Measurements from ENCODE around the gene PAFAH2. TPM values are rescaled to one million over a fixed set of nuclear protein-coding genes. Genes with fewer than 3 reads are reported as not detected.

PAFAH2 gene
- total RNA-seq, 1 experiment from 2014 or later: 12.4 TPM

DNA sequence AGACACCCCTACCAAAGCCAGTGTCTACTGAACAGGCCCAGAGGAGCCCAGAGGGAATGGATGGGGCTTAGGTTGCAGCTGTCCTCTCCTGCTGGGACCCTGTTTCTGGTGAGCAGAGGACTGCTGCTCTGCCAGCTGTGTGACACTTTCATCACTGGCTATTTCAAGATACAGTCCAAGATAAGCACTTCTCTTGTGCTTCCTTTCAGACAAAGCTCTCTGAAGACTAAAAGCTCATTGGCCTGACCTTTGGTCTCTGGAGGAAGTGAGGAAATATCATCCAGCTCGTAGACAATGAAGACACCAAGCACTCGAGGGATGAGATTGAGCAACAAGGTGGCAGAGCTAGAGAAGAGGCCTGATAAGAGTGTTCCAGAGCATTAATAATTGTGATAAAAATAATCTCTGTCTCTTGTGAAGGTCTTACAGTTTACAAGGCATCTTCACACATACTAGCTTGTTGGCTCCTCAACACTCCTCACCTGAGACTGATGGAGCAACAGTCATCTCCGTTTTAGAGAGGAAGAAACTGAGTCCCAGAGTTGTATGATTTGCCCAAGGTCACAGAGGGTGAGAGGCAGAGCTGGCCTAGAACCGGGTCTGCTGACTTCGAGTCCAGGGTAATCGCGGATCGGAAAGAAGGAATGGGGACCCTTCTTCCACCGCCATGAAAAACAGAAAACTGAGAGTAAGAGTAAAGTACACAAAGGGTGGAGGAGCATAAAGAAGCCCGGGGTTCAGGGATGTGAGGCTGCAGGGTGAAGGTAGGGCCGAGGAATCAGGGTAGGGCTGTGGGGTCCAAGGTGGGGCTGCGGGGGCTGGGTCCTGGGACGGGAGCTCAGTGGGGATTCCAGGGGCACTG, 666 bp downstream of the PAFAH2 start:
- Histone ChIP-seq H4K20me1 (ENCODE audit: control insufficient read depth, insufficient read depth, insufficient read length) (no peaks in the 10 kb centered on the region), H2BK120ac (ENCODE audit: low read depth, low read length, poor library complexity, severe bottlenecking) (no peak overlapping the region), H3K4me2 (ENCODE audit: insufficient read depth, insufficient read length, low read length) (peak overlapping the region; percentile 92), H3K79me2 (ENCODE audit: insufficient read depth, low read length) (no peaks in the 10 kb centered on the region), H3K79me1 (ENCODE audit: insufficient read depth, low read depth, low read length, poor library complexity, severe bottlenecking) (no peaks in the 10 kb centered on the region), H3K23ac (ENCODE audit: insufficient read length, low read depth, low read length) (no peak overlapping the region), H2AK5ac (ENCODE audit: insufficient read length, low read length) (no peak overlapping the region), H2BK12ac (ENCODE audit: insufficient read length, low read depth, low read length) (no peak overlapping the region), H2BK5ac (ENCODE audit: insufficient read length, low read length) (no peak overlapping the region), H2AFZ (ENCODE audit: low read length) (no peak overlapping the region), H3T11ph (ENCODE audit: low read length) (no peak overlapping the region), H3K56ac (ENCODE audit: insufficient read length, low read depth, low read length) (no peak overlapping the region), H3K9me3 (ENCODE audit: control insufficient read depth, low read depth, low read length) (no peaks in the 10 kb centered on the region), H3K27ac (ENCODE audit: insufficient read length, low read depth, low read length) (no peak overlapping the region), H3K14ac (ENCODE audit: insufficient read depth, low read length) (no peak overlapping the region), H3K4me1 (ENCODE audit: insufficient read depth, low read length) (peaks cover 8% of the 10 kb centered on the region; the same call in 1 of the 2 replicates), H4K8ac (replicated peaks; ENCODE audit: insufficient read length, low read depth, low read length) (no peak overlapping the region), H3K23me2 (ENCODE audit: insufficient read length, low read depth, low read length, poor library complexity, severe bottlenecking) (peaks cover 5% of the 10 kb centered on the region), H4K5ac (ENCODE audit: insufficient read length, low read depth, low read length) (no peak overlapping the region), H2BK20ac (ENCODE audit: low read depth, low read length, poor library complexity, severe bottlenecking) (no peak overlapping the region), H3K27me3 (ENCODE audit: insufficient read depth, low read length) (no peaks in the 10 kb centered on the region), H3K4ac (ENCODE audit: low read depth, low read length) (no peak overlapping the region), H3K9ac (ENCODE audit: extremely low read depth, insufficient read length, low read length) (peak overlapping the region; percentile 79), H4K91ac (ENCODE audit: insufficient read length, low read depth, low read length) (no peak overlapping the region), H3K18ac (ENCODE audit: insufficient read length, low read depth, low read length) (peak overlapping the region; percentile 43), H2BK15ac (ENCODE audit: low read depth, low read length) (no peak overlapping the region)
- no peak for DNase-seq
- peak overlapping the region; percentile 90 to 93 for H3K4me3 Mint-ChIP-seq
- H3K4me1 Mint-ChIP-seq: peaks cover 25 to 39% of the 10 kb centered on the region in 2 experiments
- WGBS (ENCODE audit: extremely low coverage, insufficient read length, low lambda C conversion rate): no CpG with 5 or more reads among the region's 13 CpGs
- H3K9me3 Mint-ChIP-seq: no peaks in the 10 kb centered on the region; a peak in 1 of 5 replicates
- peaks cover 0 to 3% (median 0%) of the 10 kb centered on the region in 3 experiments; a peak in 3 of 7 replicates for H3K36me3 Mint-ChIP-seq (ENCODE audit: insufficient read depth in 1 of 3, low read depth in 3 of 3)
- TF ChIP-seq, protein P1, sequence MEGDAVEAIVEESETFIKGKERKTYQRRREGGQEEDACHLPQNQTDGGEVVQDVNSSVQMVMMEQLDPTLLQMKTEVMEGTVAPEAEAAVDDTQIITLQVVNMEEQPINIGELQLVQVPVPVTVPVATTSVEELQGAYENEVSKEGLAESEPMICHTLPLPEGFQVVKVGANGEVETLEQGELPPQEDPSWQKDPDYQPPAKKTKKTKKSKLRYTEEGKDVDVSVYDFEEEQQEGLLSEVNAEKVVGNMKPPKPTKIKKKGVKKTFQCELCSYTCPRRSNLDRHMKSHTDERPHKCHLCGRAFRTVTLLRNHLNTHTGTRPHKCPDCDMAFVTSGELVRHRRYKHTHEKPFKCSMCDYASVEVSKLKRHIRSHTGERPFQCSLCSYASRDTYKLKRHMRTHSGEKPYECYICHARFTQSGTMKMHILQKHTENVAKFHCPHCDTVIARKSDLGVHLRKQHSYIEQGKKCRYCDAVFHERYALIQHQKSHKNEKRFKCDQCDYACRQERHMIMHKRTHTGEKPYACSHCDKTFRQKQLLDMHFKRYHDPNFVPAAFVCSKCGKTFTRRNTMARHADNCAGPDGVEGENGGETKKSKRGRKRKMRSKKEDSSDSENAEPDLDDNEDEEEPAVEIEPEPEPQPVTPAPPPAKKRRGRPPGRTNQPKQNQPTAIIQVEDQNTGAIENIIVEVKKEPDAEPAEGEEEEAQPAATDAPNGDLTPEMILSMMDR (conservative IDR thresholded peaks at IDR 0.05): no peak
- H3K27ac Mint-ChIP-seq: peak overlapping the region; percentile 53 to 97 (median 82)
- H3K27me3 Mint-ChIP-seq (ENCODE audit: low read depth): no peaks in the 10 kb centered on the region; the same call in none of the 2 replicates

All from H9 (cell line).